NK-92 treated with Interleukin-12 subunit alpha and Interleukin-12 subunit beta, amount 100 ng/mL, for 24 hours (cell line): Measurements from ENCODE around the gene SRSF1.
"Not testable (repeated sequence)": the region's sequence is repeated elsewhere in the genome, so short reads cannot be mapped to it uniquely, and the experiment has no call there.

ENCODE experiments used
- DNase-seq: peaks from one replicate; lab custom pipeline; 2025; lab: John Stamatoyannopoulos, UW

Gene SRSF1

DNA sequence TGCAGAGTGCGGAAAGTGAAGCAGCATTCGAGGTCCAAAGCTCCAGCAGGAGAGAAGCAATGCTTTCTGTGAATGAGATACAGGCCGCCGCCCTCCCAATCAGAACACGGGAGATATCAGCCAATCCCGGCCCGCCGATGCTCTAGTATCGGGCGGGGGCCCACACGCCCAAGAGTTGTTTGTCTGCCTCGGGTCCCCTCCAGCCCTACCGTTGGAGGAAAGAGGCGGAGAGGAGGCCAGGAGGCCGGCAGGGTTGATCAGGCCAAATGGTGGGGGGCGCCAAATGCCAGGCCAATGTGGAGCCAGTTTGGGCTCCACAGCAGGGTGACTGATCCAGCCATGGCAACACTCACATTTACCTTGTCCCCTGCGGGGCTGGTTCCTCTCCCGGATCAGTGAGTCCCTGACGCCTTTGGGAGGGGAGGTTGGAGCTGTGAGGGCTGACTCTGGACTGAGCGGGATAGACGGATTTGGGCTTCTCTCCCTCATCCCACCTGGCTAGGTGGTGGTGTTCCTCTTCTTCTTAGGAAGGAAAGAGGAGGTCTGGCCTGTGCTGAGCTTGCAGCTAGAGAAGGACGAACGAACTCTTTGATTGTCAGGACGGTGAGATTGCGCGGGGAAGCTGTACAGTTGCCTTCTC lies 41.4 kb downstream of the SRSF1 start:
- no peak for DNase-seq

- no peak for DNase-seq
Measured at GRCh38 chr17:57963149-57963511, 43.9 kb downstream of the SRSF1 start.

GRCh38 chr17:57962279-57963148 lies 44.5 kb downstream of the SRSF1 start:
- DNase-seq, result no peak

DNA sequence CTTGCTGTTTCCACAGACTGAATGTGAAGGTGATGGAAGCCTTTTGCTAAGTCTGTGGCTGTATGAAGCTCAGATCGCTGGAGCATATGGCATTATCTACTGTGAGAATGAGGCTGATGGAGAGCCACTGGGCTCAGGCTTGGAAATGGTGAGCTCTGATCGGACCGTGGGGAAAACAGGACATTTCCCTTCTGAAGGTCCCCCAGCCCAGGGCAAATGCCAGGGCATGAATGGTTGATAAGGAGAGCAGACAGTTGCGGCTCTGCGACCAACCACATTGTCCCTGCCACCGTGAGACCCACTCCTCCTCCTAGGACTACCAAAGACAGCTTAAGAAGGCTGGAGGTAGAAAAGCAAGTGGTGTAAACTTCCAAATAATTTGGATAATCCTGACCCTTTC lies 47.1 kb downstream of the SRSF1 start:
- no peak for DNase-seq

- DNase-seq, result not testable (repeated sequence)
Measured at GRCh38 chr17:57958391-57958790, 48.7 kb downstream of the SRSF1 start.

- no peak for DNase-seq
Measured at GRCh38 chr17:57957886-57958285, 49.2 kb downstream of the SRSF1 start.

DNA sequence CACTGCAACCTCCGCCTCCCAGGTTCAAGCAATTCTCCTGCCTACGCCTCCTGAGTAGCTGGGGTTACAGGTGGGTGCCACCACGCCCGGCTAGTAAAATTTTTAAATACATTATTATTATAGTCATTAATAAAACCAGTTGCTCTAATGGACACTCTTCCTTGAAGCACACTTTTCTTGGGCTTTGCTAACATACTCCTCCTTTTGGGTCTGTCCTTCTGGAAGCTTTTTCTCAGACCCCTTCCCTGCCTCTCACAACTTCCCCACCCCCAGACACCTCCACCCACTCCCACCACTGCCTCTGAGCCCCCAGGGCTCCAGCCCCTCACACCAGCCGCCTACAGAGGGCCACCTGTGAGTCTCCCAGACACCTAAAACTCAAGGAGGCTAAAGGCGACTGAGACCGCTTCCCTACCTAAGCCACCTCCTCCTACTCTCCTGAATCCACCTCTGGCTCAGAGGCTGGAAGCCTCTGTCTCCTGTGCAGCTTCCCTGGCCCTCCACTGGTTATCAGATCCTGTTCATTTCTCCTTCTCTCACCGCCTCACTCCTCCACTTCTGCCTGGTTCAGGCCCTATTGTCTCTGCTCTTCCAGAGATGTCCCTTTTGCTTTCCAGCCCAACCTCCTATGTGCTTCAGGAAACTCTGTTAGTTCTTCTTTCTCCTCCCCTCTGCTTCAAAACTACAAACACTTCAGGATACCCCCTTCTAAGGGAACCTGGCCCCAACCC lies 49.8 kb downstream of the SRSF1 start:
- DNase-seq, result no peak

DNA sequence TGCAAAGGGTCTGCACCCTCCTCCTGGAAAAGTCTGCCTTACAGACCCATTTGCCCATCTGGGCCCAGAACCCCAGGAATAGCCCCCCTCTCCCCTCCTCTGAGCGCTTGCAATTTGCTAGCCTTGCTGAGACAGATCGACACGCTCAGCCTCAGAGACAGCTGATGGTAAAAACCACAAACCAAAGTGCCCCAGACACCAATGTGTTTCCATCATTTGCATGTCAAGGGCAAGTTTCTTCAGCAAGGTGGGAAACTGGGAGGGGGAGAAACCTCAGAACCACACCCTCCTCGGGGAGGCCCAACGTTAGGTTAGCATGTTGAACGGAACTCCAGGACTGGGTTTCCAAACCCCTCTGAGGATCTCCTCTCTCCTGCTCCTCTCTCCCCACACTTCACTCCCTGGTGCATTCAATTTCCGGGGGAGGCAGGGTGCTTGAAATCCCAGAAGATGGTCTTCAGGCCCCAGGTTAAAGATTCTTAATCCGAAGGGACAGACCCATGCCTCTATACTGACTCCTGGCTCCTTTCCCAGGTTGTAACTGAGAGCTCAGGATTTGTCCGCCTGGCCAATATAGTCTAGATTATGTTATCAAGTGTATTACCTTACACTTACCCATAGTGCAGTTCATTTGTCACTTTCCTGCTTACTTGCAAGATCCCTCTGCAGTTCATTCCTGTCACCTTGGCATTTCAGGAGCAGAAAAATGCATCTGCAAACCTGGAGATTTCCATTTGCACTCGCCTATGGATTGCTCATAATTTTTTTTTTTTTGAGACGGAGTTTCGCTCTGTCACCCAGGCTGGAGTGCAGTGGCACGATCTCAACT lies 50.5 kb downstream of the SRSF1 start:
- peak; percentile 61 for DNase-seq

GRCh38 chr17:57955183-57955931 lies 51.7 kb downstream of the SRSF1 start, which contains the start of gene CUEDC1:
Gene CUEDC1 (minus strand): TSS chr17:57955412. CDS start chr17:57885564, 69,848 bp downstream.
- DNase-seq, result no peak

DNA sequence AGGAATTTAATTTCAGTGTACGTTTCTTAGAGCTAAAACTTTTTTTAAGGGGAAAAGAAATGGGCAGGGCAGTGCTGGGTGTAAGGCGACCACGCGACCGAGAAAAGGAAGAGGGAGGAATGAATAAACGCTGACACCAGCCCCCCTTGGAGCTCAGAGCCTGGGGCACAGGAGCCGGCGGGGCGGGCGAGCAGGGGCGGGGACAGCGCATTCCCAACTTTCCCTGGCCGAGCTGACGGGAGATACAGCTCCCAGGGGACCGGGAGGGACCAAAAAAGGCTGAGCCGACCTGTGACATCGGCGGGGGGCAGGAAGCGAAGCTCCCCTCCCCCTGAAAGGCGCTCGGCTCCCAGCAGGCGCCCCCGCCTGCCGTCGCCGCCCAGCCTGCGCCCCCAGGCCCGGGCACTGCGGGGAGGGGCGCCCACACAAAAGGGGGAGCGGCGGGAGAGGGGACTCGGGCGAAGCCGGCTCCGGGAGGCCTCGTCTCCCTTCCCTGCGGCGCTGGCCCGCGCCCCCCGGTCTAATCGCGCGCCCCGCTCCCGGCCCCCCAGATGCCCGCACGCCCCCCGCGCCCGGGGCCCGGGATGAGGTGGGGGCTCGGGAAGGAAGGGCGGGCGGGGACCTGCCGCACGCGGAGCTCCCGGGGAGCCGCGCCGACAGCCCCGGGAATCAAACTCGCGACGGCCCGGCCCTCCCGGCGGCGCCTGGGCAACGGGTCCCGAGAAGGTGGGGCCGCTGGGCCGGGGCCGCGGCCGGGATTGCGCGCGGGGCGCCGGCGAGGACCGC lies 52.5 kb downstream of the SRSF1 start:
- DNase-seq, result no peak

DNA sequence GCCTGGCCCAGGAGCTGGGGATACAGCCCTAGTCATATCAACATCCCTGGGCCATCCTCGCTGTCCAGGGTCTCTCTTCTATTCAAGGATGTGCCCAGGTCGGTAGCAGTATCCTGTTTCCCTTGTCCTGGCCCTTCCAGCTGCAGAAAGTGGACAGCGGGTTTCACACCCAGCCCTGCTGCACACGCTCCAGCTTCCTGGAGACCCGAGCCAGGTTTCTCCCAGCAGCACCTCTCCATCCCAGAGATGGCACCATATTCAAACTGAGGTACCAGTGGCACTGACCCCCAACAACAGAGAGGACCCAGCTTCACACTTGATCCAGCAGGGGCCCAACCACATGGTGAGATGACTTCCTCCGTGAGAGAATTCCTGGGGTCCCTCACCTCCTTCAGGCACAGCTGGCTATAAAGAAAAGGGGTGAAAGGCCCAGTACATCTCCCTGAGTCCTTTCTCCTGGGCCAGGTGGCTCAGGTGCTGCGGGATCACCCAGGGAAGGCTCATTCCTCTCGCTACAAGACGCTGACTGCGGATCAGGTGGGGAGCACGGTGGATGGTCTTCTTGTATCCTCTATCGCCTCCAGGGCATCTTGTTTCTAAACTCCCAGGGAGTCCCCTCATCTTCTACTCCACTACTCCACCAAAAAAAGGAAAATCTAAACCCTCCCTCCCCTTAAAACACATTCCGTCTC lies 53.2 kb downstream of the SRSF1 start:
- DNase-seq, result no peak
